Liver (tissue), 3 donors: ENCODE measurements around the gene NSFL1C.

ENCODE experiments used
- CTCF ChIP-seq: fragments of 150-350 bp; IDR thresholded peaks from 2 replicates; pipeline ENCODE4 v1.5.1; 2017; ENCODE audit warnings: improper control_type of control experiment, low read depth, low read length; ENCODE audit not compliant: missing input control
- RAD21 ChIP-seq, 2 donors: IDR thresholded peaks; 2 replicates each; pipeline ENCODE4 v1.6.1; 2016; ENCODE audit warnings: antibody characterized with exemption in 2 of 2, mild to moderate bottlenecking in 2 of 2
- RXRA ChIP-seq, 2 donors: IDR thresholded peaks; 2 replicates each; pipeline ENCODE4 v1.6.1; 2017 to 2018; ENCODE audit warnings: antibody characterized with exemption in 2 of 2, mild to moderate bottlenecking in 1 of 2
- TAF1 ChIP-seq: conservative IDR thresholded peaks from 2 replicates; pipeline ENCODE4 v1.6.1; 2016; ENCODE audit warnings: antibody characterized with exemption, mild to moderate bottlenecking
- donor health status: healthy.
- donor health status: healthy.

- no peak for TF ChIP-seq RXRA (IDR thresholded peaks at IDR 0.05)
- TF ChIP-seq RAD21 (IDR thresholded peaks at IDR 0.05) = no peak
- TF ChIP-seq TAF1 = no peak
- no peak for TF ChIP-seq CTCF
Observed at GRCh38 chr20:1446536-1446935, 20.1 kb downstream of the NSFL1C start.
